GM13976 (cell line): ENCODE measurements around the gene COL13A1.

Experiments used
- DNase-seq: peaks from one replicate; pipeline ENCODE4 v3.0.0; 2012; ENCODE audit warnings: low spot score
- in situ Hi-C: fragments of 300-500 bp; cut with MboI; formaldehyde crosslinking; loops from one replicate; pipeline ENCODE4 v1.12.0; 2022; ENCODE audit warnings: low sequenced_read_pairs, mixed read lengths, inconsistent platforms; ENCODE audit not compliant: unreplicated experiment
- TF ChIP-seq, protein P1 (sequence below): IDR thresholded peaks from 2 replicates; pipeline ENCODE4 v1.5.1; 2012; ENCODE audit warnings: borderline replicate concordance, mild to moderate bottlenecking; ENCODE audit not compliant: insufficient read depth; ENCODE audit errors: extremely low read depth, missing control alignments, control extremely low read depth

Gene COL13A1

GRCh38 chr10:69916118-69916517 lies 114.4 kb downstream of the COL13A1 start:
- in situ Hi-C loops, result no loop called here

DNA sequence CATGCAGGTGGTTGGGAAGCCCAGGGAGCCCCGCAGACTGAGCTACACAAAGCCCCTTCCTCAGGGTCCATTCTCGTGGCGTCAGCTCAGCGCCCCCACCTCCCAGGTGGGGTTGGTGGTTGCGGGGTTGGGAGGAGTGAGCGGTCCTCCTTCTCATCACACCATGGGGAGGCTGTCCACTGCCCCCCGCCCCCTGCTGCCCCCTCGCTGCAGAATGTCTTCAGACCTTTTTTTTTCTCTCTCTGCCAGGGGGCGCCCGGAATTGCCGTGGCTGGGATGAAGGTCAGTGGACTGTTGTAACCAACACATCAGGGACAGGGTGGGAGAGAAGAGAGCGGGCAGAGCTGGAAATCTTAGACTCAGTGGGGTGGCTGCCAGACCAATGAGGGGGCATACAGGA lies 116.3 kb downstream of the COL13A1 start:
- DNase-seq, result no peak
- in situ Hi-C loops, result no loop called here
- TF ChIP-seq, protein P1, sequence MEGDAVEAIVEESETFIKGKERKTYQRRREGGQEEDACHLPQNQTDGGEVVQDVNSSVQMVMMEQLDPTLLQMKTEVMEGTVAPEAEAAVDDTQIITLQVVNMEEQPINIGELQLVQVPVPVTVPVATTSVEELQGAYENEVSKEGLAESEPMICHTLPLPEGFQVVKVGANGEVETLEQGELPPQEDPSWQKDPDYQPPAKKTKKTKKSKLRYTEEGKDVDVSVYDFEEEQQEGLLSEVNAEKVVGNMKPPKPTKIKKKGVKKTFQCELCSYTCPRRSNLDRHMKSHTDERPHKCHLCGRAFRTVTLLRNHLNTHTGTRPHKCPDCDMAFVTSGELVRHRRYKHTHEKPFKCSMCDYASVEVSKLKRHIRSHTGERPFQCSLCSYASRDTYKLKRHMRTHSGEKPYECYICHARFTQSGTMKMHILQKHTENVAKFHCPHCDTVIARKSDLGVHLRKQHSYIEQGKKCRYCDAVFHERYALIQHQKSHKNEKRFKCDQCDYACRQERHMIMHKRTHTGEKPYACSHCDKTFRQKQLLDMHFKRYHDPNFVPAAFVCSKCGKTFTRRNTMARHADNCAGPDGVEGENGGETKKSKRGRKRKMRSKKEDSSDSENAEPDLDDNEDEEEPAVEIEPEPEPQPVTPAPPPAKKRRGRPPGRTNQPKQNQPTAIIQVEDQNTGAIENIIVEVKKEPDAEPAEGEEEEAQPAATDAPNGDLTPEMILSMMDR, result no peak

More at GRCh38 chr10:69916118-69916517, 114.4 kb downstream of the COL13A1 start:
- no peak for DNase-seq
- TF ChIP-seq, protein P1, result no peak

DNA sequence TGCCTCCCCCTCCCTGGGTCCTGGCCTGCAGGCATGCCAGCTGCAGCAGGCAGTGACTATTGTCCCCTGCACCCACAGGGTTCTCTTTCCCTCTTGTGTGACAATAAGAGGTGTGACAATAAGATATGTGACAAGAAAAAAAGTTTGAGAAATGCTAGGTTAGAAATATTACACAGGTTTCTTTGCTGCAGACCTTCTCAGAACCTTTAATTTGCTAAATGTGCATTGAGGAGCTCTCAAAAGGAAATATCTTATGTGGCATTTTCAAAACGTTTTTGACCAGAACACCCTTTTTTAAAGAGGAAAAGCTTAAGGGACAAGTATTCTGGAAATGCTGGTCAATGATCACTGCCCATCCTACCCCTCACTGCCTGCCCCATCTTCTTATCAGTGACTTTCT lies 117.5 kb downstream of the COL13A1 start:
- DNase-seq, result no peak
- in situ Hi-C loops, result no loop called here

GRCh38 chr10:69925111-69925510 lies 123.4 kb downstream of the COL13A1 start:
- in situ Hi-C loops, result no loop called here
- no peak for DNase-seq
- TF ChIP-seq, protein P1, result no peak

More for the DNA sequence above, 117.5 kb downstream of the COL13A1 start:
- TF ChIP-seq, protein P1, result no peak

DNA sequence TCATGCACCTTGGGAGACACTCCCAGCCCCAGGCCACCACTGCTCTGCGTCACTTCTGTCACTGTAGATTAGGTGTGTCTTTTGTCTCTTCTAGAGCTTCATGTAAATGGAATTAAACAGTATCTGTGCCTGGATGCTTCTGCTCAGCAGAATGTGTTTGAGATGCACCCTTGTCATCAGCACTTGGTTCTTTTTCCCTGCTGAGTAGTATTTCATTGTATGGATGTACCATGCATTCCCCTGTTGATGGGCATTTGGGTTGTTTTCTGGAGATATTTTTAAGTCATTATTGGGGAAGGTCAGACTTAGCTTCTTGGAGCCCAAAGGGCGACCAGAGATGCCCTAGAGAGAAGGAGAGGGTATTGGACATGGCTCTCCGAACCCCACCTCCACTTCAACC lies 126.6 kb downstream of the COL13A1 start:
- TF ChIP-seq, protein P1, result no peak
- in situ Hi-C loops, result no loop called here
- DNase-seq, result no peak

DNA sequence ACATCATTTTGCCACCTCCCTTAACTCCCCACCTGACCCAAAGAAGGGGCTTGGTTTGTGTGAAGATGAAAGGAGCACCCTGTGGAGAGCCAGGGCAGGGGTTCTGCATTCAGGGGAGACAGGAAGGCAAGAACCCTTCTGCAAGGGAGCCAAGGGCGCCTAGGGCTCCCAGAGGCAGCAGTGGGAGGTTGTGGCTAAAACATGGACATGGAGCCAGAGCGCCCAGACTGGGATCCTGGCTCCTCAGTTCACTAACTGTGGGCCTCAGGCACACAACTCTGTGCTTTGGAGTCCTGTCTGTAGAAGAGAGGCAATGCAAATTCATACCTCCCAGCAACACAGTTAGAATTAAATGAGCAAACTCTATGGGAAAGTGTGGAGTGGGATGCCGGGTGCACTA lies 127.9 kb downstream of the COL13A1 start:
- TF ChIP-seq, protein P1, result no peak
- DNase-seq, result no peak
- in situ Hi-C loops, result no loop called here

DNA sequence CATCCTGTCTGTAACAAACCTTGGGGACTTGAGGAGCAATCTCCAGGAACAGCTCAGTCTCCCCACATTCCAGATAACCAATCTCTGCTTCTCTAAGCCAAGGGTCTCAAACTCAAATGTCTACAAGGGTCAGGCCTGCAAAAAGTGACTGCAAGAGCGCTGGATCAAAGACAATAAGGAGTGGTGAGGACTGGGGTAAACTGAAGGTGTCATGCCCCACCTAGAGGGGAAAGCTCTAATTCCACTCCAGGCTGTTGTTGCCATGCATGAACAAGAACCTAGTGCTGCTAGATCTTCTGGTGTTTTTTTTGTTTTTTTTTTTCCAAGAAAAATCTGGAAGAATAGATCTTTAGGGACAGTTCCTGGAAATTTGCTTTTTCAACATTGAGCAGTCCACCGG lies 133.1 kb downstream of the COL13A1 start:
- no peak for DNase-seq
- TF ChIP-seq, protein P1, result no peak
- in situ Hi-C loops, result no loop called here
